ENCODE data around the gene POLR3A. TPM values are rescaled to one million over a fixed set of nuclear protein-coding genes. Genes with fewer than 3 reads are reported as not detected.

Gene POLR3A
- total RNA-seq, 1 experiment from 2014 or later, result 38.0 TPM

GRCh38 chr10:77959384-77959783 is 69.9 kb downstream of the POLR3A start:
- H3K36me3 Mint-ChIP-seq (ENCODE audit: insufficient read depth in 1 of 3, low read depth in 3 of 3), result peaks cover 9 to 11% (median 10%) of the 10 kb centered on the region in 3 experiments
- Histone ChIP-seq H4K5ac (ENCODE audit: insufficient read length, low read depth, low read length) (no peak overlapping the region), H2BK15ac (ENCODE audit: low read depth, low read length) (no peak overlapping the region), H3T11ph (ENCODE audit: low read length) (no peak overlapping the region), H3K4me1 (ENCODE audit: insufficient read depth, low read length) (no peaks in the 10 kb centered on the region), H3K56ac (ENCODE audit: insufficient read length, low read depth, low read length) (no peak overlapping the region), H3K9ac (ENCODE audit: extremely low read depth, insufficient read length, low read length) (no peak overlapping the region), H4K8ac (replicated peaks; ENCODE audit: insufficient read length, low read depth, low read length) (no peak overlapping the region), H3K4me2 (ENCODE audit: insufficient read depth, insufficient read length, low read length) (no peak overlapping the region), H3K27ac (ENCODE audit: insufficient read length, low read depth, low read length) (no peak overlapping the region), H2BK12ac (ENCODE audit: insufficient read length, low read depth, low read length) (no peak overlapping the region), H4K20me1 (ENCODE audit: control insufficient read depth, insufficient read depth, insufficient read length) (no peaks in the 10 kb centered on the region), H3K4ac (ENCODE audit: low read depth, low read length) (no peak overlapping the region), H3K23me2 (ENCODE audit: insufficient read length, low read depth, low read length, poor library complexity, severe bottlenecking) (no peaks in the 10 kb centered on the region), H3K79me2 (ENCODE audit: insufficient read depth, low read length) (no peaks in the 10 kb centered on the region), H3K9me3 (ENCODE audit: control insufficient read depth, low read depth, low read length) (peaks cover 9% of the 10 kb centered on the region), H2BK20ac (ENCODE audit: low read depth, low read length, poor library complexity, severe bottlenecking) (no peak overlapping the region), H4K91ac (ENCODE audit: insufficient read length, low read depth, low read length) (no peak overlapping the region), H3K79me1 (ENCODE audit: insufficient read depth, low read depth, low read length, poor library complexity, severe bottlenecking) (no peaks in the 10 kb centered on the region), H3K27me3 (ENCODE audit: insufficient read depth, low read length) (no peaks in the 10 kb centered on the region), H3K18ac (ENCODE audit: insufficient read length, low read depth, low read length) (no peak overlapping the region), H2BK120ac (ENCODE audit: low read depth, low read length, poor library complexity, severe bottlenecking) (no peak overlapping the region), H3K14ac (ENCODE audit: insufficient read depth, low read length) (no peak overlapping the region), H2BK5ac (ENCODE audit: insufficient read length, low read length) (no peak overlapping the region), H2AFZ (ENCODE audit: low read length) (no peak overlapping the region), H3K23ac (ENCODE audit: insufficient read length, low read depth, low read length) (no peak overlapping the region), H2AK5ac (ENCODE audit: insufficient read length, low read length) (no peak overlapping the region)
- peaks cover 10 to 11% of the 10 kb centered on the region in 2 experiments for H3K4me1 Mint-ChIP-seq
- WGBS (ENCODE audit: extremely low coverage, insufficient read length, low lambda C conversion rate), result no CpG with 5 or more reads among the region's 4 CpGs
- H3K27ac Mint-ChIP-seq, result no peak overlapping the region
- no peaks in the 10 kb centered on the region for H3K27me3 Mint-ChIP-seq (ENCODE audit: low read depth)
- DNase-seq, result no peak
- no peak for TF ChIP-seq CTCF (conservative IDR thresholded peaks at IDR 0.05)
- no peak overlapping the region for H3K4me3 Mint-ChIP-seq
- H3K9me3 Mint-ChIP-seq, result peaks cover 11% of the 10 kb centered on the region in 2 experiments
